Brain microvascular endothelial cell (primary cell): ENCODE results near the gene TEC.

Source experiments
- DNase-seq: peaks from one replicate; pipeline ENCODE4 v3.0.0-alpha.2; 2020
- H3K27ac ChIP-seq: fragments of 250-450 bp; sonication (Bioruptor Pico); 2 replicates; pipeline ENCODE4 v1.5.1; 2020; ENCODE audit warnings: mild to moderate bottlenecking, moderate library complexity
- H3K27me3 ChIP-seq: fragments of 250-450 bp; sonication (Bioruptor Pico); replicated peaks from 2 replicates; pipeline ENCODE4 v1.5.1; 2020; ENCODE audit warnings: mild to moderate bottlenecking
- H3K36me3 ChIP-seq: fragments of 250-450 bp; sonication (Bioruptor Pico); replicated peaks from 2 replicates; pipeline ENCODE4 v1.5.1; 2020; ENCODE audit warnings: mild to moderate bottlenecking
- H3K4me3 ChIP-seq: 2 replicates; pipeline ENCODE4 v1.5.1; 2011; ENCODE audit warnings: low read depth, mild to moderate bottlenecking, control low read depth, low read length, moderate library complexity
- CTCF ChIP-seq: IDR thresholded peaks from 2 replicates; pipeline ENCODE4 v1.5.1; 2011; ENCODE audit warnings: low read depth, mild to moderate bottlenecking, moderate library complexity, low read length, control low read depth, inconsistent platforms; ENCODE audit errors: missing control alignments
- in situ Hi-C: cut with HindIII; loops from 2 replicates; pipeline ENCODE4 v1.10.0; 2017; ENCODE audit warnings: low sequenced_read_pairs, low pct_ligation_motif_present

The TEC gene

DNA sequence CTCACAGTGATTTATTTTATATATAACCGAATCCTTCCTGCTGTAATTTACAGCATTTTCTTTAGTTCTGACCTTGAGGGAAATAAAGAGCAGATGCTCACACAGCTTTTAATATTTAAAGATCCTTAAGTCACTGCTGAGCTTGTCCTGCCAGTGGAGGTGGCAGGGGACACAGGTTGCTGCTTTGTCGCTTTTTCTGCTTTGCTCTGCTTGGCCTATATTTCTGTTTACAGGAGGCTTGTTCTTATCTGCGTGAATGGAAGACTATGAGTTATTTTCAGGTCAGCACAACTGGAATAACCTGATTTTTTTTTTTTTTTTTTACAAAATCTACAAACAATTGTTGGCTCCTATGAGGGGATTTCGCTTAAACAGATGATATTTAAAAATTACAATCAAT is 137.9 kb downstream of the TEC start:
- no peak for TF ChIP-seq CTCF
- DNase-seq, result no peak
- Histone ChIP-seq H3K27ac (no peak overlapping the region), H3K27me3 (no peaks in the 10 kb centered on the region), H3K4me3 (no peak overlapping the region), H3K36me3 (no peaks in the 10 kb centered on the region)
- in situ Hi-C loops, result no loop called here

DNA sequence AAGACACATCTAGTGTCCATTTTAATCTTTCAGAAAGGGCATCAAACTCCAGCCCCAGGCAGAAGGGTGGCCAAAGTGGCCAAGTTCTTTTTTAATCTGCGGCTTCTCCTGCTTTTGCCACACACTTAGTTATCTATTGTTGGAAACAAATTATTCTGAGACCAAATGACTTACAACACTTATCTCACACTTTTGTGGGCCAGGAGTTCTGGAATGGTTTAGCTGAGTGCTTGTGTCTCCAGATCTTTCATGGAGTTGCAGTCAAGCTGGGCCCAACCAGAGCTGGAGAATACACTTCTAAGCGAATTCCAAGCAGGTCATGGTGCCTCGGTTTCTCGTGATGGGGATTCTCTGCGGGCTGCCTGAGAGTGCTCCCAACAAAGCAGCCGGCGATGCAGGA is 139.5 kb downstream of the TEC start:
- in situ Hi-C loops, result no loop called here
- TF ChIP-seq CTCF, result no peak
- Histone ChIP-seq H3K27ac (no peak overlapping the region), H3K36me3 (no peaks in the 10 kb centered on the region), H3K27me3 (no peaks in the 10 kb centered on the region), H3K4me3 (no peak overlapping the region)
- no peak for DNase-seq

DNA sequence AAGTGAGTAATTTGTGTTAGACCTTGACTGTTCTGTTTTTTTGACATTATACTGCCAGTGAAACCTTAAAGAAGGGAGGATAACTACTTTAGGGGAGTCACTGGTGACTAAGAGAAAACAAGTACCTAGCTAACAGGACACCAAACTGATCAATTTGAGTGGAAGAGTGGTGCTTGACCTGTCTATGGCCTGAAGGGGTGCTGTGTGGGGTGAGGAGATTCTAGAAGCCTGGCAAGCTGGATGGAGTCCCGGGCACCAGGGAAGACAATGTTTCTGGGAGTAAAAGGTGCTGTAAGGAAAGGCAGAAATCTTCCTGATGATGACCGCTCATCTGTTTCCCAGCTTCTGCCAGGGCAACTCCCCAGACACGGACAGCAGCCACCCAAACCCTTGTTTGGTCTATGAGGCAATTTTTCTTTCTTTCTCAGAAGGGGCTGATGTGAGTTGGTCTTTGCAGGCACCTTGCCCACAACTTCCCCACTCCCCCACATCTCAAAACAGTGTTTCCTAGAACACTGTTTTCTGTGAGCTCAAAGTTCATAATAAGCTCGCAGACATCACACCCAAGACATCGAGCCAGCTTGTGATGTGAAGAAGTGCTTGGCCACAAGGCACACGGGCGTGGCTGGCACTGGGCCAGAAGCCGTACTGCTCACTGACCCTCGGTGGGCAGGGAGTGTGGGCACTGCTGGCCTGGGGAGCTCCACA is 140.2 kb downstream of the TEC start:
- TF ChIP-seq CTCF, result peak; percentile 15
- H3K27me3 ChIP-seq, result no peaks in the 10 kb centered on the region
- DNase-seq, result no peak
- H3K4me3 ChIP-seq, result no peak overlapping the region
- no peak overlapping the region for H3K27ac ChIP-seq
- no peaks in the 10 kb centered on the region for H3K36me3 ChIP-seq
- in situ Hi-C loops, result no loop called here

DNA sequence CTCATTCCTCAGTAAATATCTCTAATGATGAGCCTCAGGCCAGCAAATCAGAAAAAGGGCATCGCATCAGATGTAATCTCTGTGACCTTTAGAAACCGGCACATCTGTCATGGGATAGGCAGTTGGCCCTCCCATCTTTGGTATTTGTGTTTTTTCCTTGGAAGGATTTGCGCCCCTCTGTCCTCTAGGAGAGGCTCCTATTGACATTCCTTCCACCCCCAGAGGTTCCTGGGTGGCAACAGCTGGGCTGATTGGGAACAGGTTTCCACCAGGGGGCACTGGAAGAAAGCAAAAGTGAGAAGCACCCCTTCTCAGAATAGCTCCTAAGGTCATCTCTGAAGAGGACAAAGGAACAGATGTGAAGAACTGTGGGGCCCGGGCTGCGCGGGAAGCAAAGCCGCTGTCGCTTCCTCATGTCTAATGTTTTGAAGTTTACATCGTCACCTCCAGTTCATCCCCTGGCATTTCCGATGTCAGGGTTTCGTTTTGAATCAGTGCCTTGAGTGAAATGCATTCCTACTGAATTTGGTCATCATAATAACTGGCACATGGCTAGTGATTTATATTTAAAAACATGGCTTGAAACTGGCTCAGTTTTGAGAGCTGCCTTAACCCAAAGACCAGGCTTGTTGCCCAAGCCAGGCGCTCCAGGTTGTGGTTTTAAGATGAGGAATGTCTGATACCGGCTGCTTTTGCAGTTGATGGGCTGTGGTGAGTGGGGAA is 141.8 kb downstream of the TEC start:
- peak overlapping the region; percentile 37 for H3K4me3 ChIP-seq
- DNase-seq, result peak; percentile 85
- TF ChIP-seq CTCF, result peak; percentile 79
- no peaks in the 10 kb centered on the region for H3K36me3 ChIP-seq
- no peaks in the 10 kb centered on the region for H3K27me3 ChIP-seq
- peak overlapping the region; percentile 8 for H3K27ac ChIP-seq
- in situ Hi-C loops, result no loop called here

- Histone ChIP-seq H3K27ac (no peak overlapping the region), H3K4me3 (no peak overlapping the region), H3K27me3 (no peaks in the 10 kb centered on the region), H3K36me3 (no peaks in the 10 kb centered on the region)
- no peak for DNase-seq
- TF ChIP-seq CTCF, result no peak
- in situ Hi-C loops, result no loop called here
Observed at GRCh38 chr4:48127231-48127630, 142.4 kb downstream of the TEC start.

DNA sequence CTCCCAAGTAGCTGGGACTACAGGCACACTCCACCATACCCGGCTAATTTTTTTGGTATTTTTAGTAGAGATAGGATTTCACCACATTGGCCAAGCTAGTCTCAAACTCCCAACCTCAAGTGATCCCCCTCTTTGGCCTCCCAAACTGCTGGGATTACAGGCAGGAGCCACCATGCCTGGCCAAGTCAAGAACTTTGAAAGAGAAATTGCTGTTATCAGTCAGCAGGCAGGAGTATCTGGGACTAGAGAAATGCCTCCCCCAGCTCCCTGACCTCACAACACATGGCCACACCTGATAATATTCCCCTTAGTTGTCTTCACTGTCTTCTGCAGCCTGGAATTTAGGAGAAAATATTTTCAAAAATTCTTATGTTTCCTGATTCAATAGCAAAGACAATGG is 143.0 kb downstream of the TEC start:
- no peaks in the 10 kb centered on the region for H3K36me3 ChIP-seq
- H3K27ac ChIP-seq, result no peak overlapping the region
- H3K27me3 ChIP-seq, result no peaks in the 10 kb centered on the region
- no peak overlapping the region for H3K4me3 ChIP-seq
- DNase-seq, result no peak
- in situ Hi-C loops, result no loop called here
- TF ChIP-seq CTCF, result no peak
